ENCODE measurements around the gene SLIT1.

SLIT1 gene

GRCh38 chr10:96971324-96971723 lies 214.4 kb downstream of the SLIT1 start:
- no peak for DNase-seq (ENCODE audit: low read depth in 2 of 2)

GRCh38 chr10:96968682-96969423 lies 216.9 kb downstream of the SLIT1 start:
- no peak for DNase-seq (ENCODE audit: low read depth in 2 of 2)

- DNase-seq (ENCODE audit: low read depth in 2 of 2): no peak
These were observed 217.9 kb downstream of the SLIT1 start for GRCh38 chr10:96967847-96968246.

GRCh38 chr10:96964131-96964530 lies 221.6 kb downstream of the SLIT1 start:
- no peak for DNase-seq (ENCODE audit: low read depth in 2 of 2)

GRCh38 chr10:96960872-96961271 lies 224.9 kb downstream of the SLIT1 start:
- DNase-seq (ENCODE audit: low read depth in 2 of 2): no peak

- no peak for DNase-seq (ENCODE audit: low read depth in 2 of 2)
These were observed 226.0 kb downstream of the SLIT1 start for GRCh38 chr10:96959733-96960132.

GRCh38 chr10:96958071-96958470 lies 227.7 kb downstream of the SLIT1 start:
- DNase-seq (ENCODE audit: low read depth in 2 of 2): no peak

- no peak for DNase-seq (ENCODE audit: low read depth in 2 of 2)
These were observed 230.0 kb downstream of the SLIT1 start for GRCh38 chr10:96955794-96956193.

GRCh38 chr10:96951954-96952353 lies 233.8 kb downstream of the SLIT1 start:
- DNase-seq (ENCODE audit: low read depth in 2 of 2): no peak

- DNase-seq (ENCODE audit: low read depth in 2 of 2): no peak
These were observed 236.6 kb downstream of the SLIT1 start for GRCh38 chr10:96949039-96949683.

All from activated CD4-positive, alpha-beta T cell treated with anti-CD3 and anti-CD28 coated beads for 24 hours (primary cell).